Measurements from ENCODE around the gene OR2L8. TPM values are rescaled to one million over a fixed set of nuclear protein-coding genes. Genes with fewer than 3 reads are reported as not detected.

The OR2L8 gene, protein sequence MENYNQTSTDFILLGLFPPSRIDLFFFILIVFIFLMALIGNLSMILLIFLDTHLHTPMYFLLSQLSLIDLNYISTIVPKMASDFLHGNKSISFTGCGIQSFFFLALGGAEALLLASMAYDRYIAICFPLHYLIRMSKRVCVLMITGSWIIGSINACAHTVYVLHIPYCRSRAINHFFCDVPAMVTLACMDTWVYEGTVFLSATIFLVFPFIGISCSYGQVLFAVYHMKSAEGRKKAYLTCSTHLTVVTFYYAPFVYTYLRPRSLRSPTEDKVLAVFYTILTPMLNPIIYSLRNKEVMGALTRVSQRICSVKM
- not detected for total RNA-seq
- long read RNA-seq = 0 reads

DNA sequence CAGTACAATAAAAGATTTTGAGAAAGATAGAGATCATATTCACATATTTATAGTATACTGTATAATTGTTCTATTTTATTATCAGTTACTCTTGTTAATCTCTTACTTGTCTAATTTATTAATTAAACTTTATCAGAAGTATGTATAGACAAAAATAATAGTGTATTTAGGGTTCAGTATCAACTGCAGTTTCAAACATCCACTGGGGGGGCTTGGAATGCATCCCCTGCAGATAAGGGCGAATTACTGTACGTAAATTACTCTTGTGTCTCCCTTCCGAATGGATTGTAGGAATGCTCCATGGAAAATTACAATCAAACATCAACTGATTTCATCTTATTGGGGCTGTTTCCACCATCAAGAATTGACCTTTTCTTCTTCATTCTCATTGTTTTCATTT lies at the start of gene OR2L8:
TSS of gene OR2L8 (plus strand) at position 301 of the 400 bp plus-strand sequence. CDS start at position 301, 0 bp downstream.
- no peak for DNase-seq (ENCODE audit: low spot score)

DNA sequence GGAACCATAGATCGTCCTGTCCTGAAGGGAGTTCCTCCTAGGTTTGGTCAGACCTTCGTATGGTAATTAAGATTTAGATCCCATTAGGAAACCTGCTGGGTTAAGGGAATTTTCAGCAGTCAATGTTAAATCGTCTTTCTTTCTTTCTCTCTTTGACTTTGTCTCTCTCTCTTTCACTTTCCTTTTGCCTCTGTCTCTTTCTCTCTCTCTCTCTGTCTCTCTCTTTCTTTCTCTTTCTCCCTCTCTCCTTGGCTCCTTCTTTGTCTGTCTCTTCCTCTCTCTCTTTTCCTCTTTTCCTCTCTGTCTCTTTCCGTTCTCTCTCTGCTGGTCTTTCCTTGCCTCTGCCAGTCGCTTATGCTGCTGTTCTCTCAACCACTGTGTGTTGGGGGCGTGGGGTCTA lies 44.5 kb upstream of the OR2L8 start:
- no peak for DNase-seq (ENCODE audit: low spot score)

DNA sequence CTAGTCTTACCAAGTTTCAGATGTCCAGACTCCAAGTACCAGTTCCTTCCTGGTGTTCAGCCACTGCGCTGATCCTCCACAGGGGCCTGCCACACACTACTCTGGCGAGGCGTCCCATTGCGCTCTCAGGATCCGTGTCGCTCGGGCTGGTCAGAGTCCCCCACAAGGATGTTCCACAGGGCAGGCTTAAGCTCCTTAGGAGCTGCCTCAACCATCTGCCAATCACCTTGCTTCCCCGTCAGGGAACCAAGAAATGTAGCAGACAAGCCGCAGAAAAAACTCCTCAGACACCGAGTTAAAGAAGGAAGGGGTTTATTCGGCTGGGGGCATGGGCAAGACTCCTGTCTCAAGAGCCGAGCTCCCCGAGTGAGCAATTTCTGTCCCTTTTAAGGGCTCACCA lies 43.5 kb upstream of the OR2L8 start:
- no peak for DNase-seq (ENCODE audit: low spot score)

DNA sequence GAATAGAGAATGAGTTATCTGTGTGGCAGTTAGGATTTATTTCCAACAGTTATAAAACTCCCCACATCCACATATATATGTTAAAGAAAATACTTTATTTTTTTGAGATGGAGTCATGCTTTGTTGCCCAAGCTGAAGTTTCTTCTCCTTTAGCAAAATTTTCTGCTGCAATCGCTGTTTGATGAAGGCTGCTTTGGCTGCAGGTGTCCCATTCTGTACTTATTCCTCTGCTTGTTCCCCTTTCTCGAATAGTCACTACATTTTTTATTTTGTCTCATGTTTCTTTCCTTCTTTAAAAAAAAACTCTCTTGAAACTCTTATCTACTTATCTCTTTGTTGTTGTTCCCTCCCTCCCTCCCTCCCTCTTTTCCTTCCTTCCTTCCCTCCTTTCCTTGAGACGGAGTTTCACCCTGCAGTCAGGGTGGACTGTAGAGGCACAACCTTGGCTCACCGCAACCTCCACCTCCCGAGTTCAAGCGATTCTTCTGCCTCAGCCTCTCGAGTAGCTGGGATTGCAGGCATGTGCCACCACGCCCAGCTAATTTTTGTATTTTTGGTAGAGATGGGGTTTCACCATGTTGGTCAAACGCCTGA lies 42.7 kb upstream of the OR2L8 start:
- DNase-seq (ENCODE audit: low spot score) = no peak

DNA sequence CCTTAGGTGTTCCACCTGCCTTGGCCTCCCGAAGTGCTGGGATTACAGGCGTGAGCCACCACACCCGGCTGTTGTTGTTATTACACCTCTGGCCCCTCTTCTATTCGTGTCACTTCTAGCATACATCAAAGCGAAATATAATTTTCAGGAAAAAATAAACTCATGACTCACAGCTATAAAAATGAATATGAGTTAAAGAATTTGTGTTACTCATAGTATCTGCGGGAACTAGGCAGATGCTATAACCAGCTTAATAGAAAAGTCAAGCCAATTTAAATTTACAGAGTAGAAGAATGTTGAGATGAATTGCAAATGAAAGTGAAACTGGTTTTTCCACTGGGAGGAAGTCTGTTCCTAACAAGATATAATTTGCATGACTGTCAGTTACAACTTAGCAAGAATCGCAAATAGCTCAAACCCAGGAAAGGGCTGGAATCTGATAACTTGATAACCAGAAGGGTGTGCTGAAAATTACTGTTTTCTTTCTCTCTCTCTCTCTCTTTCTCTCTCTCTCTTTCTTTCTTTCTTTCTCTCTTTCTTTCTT lies 42.1 kb upstream of the OR2L8 start:
- DNase-seq (ENCODE audit: low spot score) = no peak

DNA sequence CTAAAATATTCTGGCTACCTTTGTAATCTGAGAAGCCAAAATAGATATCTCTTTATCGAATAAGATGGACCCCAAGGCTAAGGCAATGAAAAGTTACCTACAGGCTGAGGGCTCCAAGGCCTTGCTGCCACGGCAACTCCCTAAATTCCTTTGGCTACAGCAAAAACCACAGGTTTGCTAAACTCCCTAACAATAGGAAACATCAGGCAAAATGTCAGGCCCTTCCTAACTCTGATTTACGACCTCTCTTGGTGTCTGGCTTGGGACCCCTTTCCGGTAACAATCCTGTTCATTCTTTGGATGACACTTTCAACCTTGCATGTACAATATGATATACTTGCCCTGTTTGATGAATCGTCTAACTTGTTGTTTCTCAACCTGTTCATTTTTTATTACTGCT lies 39.9 kb upstream of the OR2L8 start:
- DNase-seq (ENCODE audit: low spot score) = no peak

DNA sequence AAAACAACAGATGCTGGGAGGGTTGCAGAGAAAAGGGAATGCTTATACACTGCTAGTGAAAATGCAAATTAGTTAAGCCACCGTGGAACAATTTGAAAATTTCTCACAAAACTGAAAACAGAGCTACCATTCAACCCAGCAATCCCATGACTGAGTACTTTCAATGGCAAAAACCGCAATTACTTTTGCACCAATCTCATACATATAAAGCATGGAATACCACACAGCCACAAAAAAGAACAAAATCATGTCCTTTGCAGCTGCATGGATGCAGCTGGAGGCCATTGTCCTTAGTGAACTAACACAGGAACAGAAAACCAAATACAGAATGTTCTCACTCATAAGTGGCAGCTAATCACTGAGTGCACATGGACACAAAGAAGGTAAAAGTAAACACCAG lies 34.9 kb upstream of the OR2L8 start:
- DNase-seq (ENCODE audit: low spot score) = no peak

DNA sequence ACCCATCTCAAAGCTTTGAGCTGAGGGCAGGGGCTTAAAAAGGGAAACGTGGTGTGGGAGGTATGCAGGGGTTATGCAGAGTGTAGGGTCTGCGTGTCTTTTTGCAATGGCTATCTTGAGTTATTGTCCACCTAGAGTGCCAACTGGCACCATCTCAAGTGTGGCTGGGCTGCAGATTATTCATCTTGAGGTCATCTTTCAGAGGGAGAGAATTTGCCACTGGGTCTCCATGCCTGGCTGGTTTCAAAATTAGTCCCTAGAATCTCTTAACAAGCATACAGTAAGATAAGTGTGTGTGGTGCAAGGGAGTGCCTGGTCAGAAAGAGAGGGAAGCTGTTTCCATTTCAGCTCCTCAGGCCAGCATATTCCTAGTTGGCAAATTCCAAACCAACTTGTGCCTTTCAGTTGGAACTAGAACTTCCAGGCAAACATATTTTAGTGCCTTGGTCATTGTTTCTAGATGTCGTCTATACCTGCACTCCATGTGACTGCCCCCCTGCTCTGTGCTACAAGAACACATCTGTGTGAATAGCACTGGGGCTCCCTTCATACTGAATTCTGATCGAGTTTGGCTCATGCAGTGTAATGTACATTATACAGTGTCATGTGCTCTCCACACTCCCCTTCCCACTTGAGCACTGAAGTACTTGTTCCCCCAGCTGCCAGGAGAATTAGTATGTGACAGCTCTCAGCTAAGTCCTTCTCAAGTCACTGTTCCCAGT lies 33.6 kb upstream of the OR2L8 start:
- no peak for DNase-seq (ENCODE audit: low spot score)

DNA sequence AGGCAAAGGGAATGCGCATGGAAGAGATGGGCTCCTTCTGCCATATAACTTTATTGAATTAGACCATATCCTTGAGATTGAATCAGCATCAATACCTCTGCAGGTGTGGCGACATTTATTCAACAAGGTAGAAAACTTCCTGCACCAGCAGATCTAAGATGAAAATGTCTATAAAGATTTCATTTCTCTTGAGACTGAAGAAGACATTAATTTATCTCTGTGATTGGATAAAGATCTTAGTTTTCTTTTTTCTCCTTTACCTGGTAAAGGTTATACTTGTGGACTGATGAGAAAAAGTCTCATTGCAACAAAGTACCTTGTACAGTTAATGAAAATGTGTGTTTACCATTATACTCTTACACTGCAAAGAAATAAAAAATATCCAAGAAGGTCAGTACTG lies 28.7 kb upstream of the OR2L8 start, which contains the start of gene OR2T8:
TSS of gene OR2T8 (plus strand) at position 301 of the 400 bp plus-strand sequence. CDS start 766 bp downstream, outside the sequence.
- no peak for DNase-seq (ENCODE audit: low spot score)

DNA sequence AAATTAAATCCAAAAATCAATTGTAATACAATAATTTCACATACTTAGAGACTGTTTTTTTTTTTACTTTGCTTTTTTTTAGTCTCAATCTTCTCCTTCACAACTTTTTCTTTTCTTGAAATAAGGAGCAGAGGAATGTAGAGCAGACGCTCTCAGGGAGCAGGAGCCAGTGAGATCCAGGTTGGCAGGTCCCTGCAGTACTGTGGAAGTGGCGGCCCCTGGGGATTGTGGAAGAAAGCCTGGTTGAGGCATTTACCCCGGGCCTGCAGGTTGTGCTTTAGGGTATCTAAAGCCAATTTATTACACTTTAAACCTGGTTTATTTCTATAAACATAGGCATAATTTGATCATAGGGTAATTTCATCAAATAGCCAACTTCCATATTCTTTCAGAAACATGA lies 24.7 kb upstream of the OR2L8 start:
- DNase-seq (ENCODE audit: low spot score) = no peak

DNA sequence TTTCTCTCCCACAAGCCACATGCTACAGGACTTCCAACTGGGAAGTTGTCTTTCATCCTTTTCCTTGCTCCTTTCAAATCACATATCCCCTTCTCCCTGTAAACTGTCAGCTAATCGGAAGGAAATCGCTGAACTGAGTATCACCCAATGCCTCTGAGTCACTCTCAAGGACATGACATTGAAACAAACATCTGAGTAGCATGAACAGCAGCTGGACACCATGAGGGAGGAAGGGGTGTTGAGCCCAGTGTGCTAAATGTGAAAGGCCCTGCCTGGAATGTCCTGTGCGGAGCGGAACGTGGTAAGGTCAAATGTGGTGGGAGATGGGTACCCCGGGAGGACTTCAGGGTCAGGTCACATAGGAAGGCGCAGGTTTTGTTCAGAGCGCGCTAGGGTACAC lies 23.8 kb upstream of the OR2L8 start, which contains the start of gene OR2AJ1:
TSS of gene OR2AJ1 (plus strand) at position 22 of the 400 bp plus-strand sequence. CDS start 8,880 bp downstream, outside the sequence.
- no peak for DNase-seq (ENCODE audit: low spot score)

DNA sequence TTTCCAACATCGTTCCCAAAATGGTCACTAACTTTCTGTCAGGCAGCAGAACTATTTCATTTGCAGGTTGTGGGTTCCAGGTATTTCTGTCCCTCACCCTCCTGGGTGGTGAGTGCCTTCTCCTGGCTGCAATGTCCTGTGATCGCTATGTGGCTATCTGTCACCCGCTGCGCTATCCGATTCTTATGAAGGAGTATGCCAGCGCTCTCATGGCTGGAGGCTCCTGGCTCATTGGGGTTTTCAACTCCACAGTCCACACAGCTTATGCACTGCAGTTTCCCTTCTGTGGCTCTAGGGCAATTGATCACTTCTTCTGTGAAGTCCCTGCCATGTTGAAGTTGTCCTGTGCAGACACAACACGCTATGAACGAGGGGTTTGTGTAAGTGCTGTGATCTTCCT lies 14.7 kb upstream of the OR2L8 start:
- no peak for DNase-seq (ENCODE audit: low spot score)

DNA sequence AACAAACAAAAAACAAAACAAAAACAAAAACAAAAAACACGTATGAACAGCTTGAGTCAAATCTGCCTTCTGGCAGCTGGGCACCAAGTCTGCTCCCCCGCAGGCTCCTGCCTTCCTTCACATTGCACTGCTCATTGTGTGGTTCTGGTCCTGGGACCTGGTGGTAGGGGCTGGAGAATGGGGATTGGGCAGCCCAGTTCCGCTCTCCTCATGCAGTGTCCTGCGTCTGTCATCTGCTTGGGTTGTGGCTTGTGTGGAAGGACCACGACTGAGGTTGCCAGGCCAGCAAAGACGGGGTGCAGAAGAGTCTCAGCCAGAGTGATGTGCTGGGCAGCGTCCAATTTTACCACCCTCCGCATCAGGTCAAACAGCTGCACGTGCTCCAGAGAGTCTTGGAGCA lies 12.9 kb upstream of the OR2L8 start:
- DNase-seq (ENCODE audit: low spot score) = no peak

DNA sequence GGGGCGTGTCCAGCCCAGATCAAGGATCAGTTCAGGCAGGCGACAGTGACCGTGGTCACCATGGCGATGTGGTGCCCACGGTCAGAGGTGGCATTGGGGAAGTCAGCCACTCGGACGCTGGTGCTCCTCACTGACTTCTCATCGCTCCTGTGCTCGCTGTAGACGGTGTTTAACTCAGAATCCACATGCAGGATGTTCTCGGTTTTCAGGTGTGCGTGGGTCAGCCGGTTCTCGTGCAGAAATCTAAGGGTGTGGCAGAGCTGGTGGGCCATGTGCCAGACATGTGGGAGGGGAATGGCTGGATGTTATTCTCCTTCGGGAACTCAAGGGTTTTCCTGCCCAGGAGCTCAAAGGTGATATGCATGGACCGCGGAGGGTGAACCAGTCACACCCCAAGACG lies 12.2 kb upstream of the OR2L8 start:
- DNase-seq (ENCODE audit: low spot score) = no peak

DNA sequence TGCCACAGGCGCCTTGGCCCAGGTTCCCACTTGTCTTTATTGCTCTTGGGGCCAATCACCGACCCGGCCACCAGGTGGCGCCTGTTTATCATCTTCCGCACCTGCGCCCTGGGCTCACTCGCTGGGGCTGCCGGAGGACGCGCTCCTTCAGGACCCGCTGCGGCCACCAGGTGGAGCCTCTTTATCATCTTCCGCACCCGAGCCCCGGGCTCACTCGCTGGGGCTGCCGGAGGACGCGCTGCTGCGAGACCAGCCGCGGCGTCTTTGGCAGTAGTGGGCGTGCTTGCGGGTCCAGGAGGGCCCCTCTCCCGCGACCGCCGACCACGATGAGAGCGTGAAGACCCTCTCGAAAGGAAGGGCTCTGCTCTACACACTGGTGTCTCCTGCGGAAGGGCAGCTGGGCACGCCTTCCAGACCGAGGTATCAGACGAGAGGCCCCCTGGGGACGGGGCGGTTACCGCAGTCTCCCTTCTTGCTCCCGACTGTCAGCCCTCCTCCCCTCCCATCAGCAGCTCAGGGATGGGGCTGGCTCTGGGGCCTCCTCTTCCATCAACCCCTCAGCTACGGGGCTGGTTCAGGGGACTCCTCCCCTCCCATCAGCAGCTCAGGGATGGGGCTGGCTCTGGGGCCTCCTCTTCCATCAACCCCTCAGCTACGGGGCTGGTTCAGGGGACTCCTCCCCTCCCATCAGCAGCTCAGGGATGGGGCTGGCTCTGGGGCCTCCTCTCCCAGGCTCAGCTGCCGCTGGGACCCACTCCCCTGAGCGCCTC lies 11.5 kb upstream of the OR2L8 start:
- peak; percentile 90 for DNase-seq (ENCODE audit: low spot score)

DNA sequence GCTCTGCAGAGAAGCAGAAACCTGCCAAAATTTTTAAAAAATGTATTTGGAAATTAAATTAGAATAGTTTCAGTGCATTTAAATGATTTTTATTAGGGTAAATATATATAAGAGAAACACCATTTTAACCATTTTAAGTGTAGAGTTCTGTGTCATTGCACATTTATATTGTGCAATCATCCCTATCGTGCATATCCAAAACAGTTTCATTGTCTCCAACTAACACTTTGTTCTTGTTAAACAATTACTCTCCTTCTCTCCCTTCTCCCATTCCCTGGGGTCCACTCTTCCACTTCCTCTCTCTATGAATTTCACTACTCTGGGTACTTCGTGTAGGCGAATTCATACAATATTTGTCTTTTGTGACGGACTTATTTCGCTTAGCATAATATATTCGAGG lies 6.0 kb upstream of the OR2L8 start:
- DNase-seq (ENCODE audit: low spot score) = no peak

DNA sequence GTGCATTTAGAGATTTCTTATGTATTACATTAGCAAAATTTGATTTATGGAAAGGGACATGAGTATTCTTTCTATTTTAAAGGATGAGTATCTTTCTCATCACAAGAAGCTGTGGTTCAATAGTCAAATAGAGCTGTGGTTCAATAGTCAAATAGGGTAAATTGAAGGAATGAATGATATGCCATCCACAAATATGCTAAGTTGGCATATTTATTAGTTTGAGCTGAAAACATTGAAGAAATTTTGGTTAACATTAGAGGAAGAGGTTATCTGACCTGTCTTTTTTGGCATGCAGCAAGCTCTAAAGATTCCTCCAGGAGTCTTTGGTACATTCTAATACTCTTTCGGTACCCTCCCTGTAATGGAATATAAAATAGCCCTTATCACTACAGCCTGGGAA lies 4.8 kb downstream of the OR2L8 start:
- no peak for DNase-seq (ENCODE audit: low spot score)

DNA sequence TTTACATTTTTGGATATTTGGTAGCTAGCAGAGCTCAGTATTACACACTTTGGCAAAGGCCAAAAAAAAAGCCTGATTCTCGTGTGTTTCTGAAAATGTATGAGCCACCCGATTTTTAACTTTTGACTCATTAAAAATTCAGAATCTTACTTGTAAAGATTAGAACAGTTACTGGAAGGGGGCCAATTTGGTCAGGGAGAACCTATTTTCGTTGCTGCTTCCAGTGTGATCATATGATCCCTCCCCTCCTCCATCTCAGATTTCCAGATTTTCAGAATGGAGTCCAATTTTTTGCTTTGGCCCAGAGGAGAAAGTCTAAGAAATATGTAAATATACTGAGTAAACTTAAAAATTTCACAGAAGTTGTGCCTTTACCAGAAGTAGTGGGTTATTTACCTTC lies 13.1 kb downstream of the OR2L8 start:
- DNase-seq (ENCODE audit: low spot score) = no peak

DNA sequence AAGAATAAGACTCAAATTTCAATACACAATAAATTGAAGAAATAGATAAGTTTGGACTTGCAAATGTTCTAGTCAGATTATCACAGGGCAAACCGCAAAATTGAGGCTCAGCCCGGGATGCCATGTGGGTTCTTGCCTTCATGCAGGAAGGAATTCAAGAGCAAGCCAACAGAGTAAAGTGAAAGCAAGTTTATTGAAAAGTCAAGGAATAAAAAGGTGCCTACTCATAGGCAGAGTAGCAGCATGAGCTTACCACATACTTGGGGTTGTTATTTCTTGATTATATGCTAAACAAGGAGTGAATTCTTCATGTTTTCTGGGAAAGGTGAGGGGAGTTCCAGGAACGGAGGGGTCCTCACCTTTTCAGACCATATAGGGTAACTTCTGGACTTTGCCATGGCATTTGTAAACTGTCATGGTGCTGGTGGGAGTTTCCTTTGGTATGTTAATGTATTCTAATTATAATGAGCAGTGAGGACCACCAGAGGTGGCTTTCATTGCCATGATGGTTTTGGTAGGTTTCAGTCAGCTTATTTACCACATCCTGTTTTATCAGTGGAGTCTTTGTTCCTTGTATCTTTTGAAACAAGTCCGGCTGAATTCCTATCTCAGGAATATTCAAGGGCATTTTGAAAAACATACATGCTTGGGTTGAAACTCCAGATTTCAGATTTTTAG lies 14.4 kb downstream of the OR2L8 start:
- DNase-seq (ENCODE audit: low spot score) = no peak

DNA sequence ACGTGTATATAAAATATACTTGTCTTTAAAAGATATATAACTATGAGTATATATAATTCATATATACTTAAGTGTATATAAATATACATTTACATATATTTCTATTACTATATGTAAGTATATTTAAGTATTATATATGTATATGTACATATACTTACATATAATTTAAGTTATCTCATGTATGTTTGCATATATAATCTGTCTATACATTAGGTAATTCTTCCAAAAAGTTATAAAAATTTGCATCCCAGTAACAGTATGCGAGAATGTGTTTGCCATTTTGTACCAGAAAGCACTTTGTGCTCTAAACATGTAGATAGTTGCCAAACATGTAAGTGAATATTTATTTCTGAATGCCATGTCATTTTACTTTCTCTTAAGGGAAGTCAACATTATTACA lies 16.3 kb downstream of the OR2L8 start, which contains the start of gene OR2AK2:
TSS of gene OR2AK2 (plus strand) at position 301 of the 400 bp plus-strand sequence. CDS start 144 bp downstream, outside the sequence.
- no peak for DNase-seq (ENCODE audit: low spot score)

Data from mesenteric fat pad (tissue), 1 donor.